HG03432 (cell line): Measurements from ENCODE around the gene ATP1A3.
"Not testable (repeated sequence)": the region's sequence is repeated elsewhere in the genome, so short reads cannot be mapped to it uniquely, and the experiment has no call there.

ENCODE experiments used
- ATAC-seq: cut with Tn5 transposase; IDR thresholded peaks from one replicate; pipeline ENCODE4 v1.9.1; 2021; ENCODE audit warnings: mild to moderate bottlenecking, moderate library complexity; ENCODE audit not compliant: unreplicated experiment

ATP1A3 gene

GRCh38 chr19:42012747-42013146 is 18.7 kb upstream of the ATP1A3 start:
- not testable (repeated sequence) for ATAC-seq

GRCh38 chr19:42010245-42011126 is 16.5 kb upstream of the ATP1A3 start:
- ATAC-seq: no peak

- ATAC-seq: no peak
These were observed 12.5 kb upstream of the ATP1A3 start for GRCh38 chr19:42006569-42006968.

- no peak for ATAC-seq
These were observed 11.5 kb upstream of the ATP1A3 start for GRCh38 chr19:42005504-42005903.

- no peak for ATAC-seq
These were observed 9.7 kb upstream of the ATP1A3 start for GRCh38 chr19:42003506-42004294.

- ATAC-seq: no peak
These were observed 5.8 kb upstream of the ATP1A3 start for GRCh38 chr19:41999878-42000208.

GRCh38 chr19:41999071-41999877 is 5.2 kb upstream of the ATP1A3 start:
- no peak for ATAC-seq

- ATAC-seq: no peak
These were observed 4.4 kb upstream of the ATP1A3 start for GRCh38 chr19:41998246-41999020.

- no peak for ATAC-seq
These were observed 3.8 kb upstream of the ATP1A3 start for GRCh38 chr19:41997851-41998229.

- no peak for ATAC-seq
These were observed 3.3 kb upstream of the ATP1A3 start for GRCh38 chr19:41997121-41997850.

GRCh38 chr19:41995959-41996797 is 2.1 kb upstream of the ATP1A3 start:
- ATAC-seq: no peak

GRCh38 chr19:41994994-41995958 is 1.2 kb upstream of the ATP1A3 start:
- ATAC-seq: no peak

GRCh38 chr19:41994521-41994971 is 516 bp upstream of the ATP1A3 start:
- ATAC-seq: no peak

- not testable (repeated sequence) for ATAC-seq
These were observed 2.0 kb downstream of the ATP1A3 start for GRCh38 chr19:41991925-41992569.

- ATAC-seq: no peak
These were observed 3.0 kb downstream of the ATP1A3 start for GRCh38 chr19:41991025-41991424.

- ATAC-seq: no peak
These were observed 3.4 kb downstream of the ATP1A3 start for GRCh38 chr19:41990615-41991014.

- no peak for ATAC-seq
These were observed 4.0 kb downstream of the ATP1A3 start for GRCh38 chr19:41990028-41990427.
